CD4-positive, CD25-positive, alpha-beta regulatory T cell (primary cell): Measurements from ENCODE around the gene JPT2. TPM values are rescaled to one million over a fixed set of nuclear protein-coding genes. Genes with fewer than 3 reads are reported as not detected.

Source experiments
- ATAC-seq, 2 donors: fragments of 150-1000 bp; cut with Tn5 transposase; one replicate each; pipeline ENCODE4 v1.10.0; 2021; ENCODE audit warnings: low read depth in 2 of 2, moderate number of reproducible peaks in 2 of 2, moderate library complexity in 1 of 2
- DNase-seq, 3 donors: peaks; one replicate each; pipeline versions ENCODE4 v3.0.0 to v3.0.0-alpha.2; 2012 to 2022; ENCODE audit warnings: mixed read lengths in 1 of 3
- H3K27ac ChIP-seq: one replicate; pipeline ENCODE4 v1.7.0; 2013; ENCODE audit warnings: mild to moderate bottlenecking, low read length; ENCODE audit not compliant: insufficient read depth, poor library complexity, severe bottlenecking
- H3K27me3 ChIP-seq: one replicate; pipeline ENCODE4 v1.7.0; 2013; ENCODE audit warnings: low read length; ENCODE audit not compliant: control insufficient read depth, insufficient read depth
- H3K36me3 ChIP-seq: one replicate; pipeline ENCODE4 v1.7.0; 2013; ENCODE audit warnings: mild to moderate bottlenecking, low read length, moderate library complexity; ENCODE audit not compliant: control insufficient read depth, insufficient read depth
- H3K4me1 ChIP-seq: 2 replicates; pipeline ENCODE4 v1.7.0; 2013; ENCODE audit warnings: mild to moderate bottlenecking, low read length; ENCODE audit not compliant: insufficient read depth, control insufficient read depth, poor library complexity, severe bottlenecking
- H3K4me3 ChIP-seq: one replicate; pipeline ENCODE4 v1.7.0; 2013; ENCODE audit warnings: low read depth, mild to moderate bottlenecking, low read length, moderate library complexity
- H3K9me3 ChIP-seq, 2 experiments: 1 replicate in 1 of 2; 2 replicates in 1 of 2; pipeline ENCODE4 v1.7.0; 2013; ENCODE audit warnings: low read length in 2 of 2, mild to moderate bottlenecking in 1 of 2, moderate library complexity in 1 of 2; ENCODE audit not compliant: control insufficient read depth in 2 of 2
- H3K27ac Mint-ChIP-seq, 3 donors: one replicate each; pipeline ENCODE4 v1.8.0; 2020 to 2022; ENCODE audit warnings: mild to moderate bottlenecking in 3 of 3, mixed read lengths in 3 of 3, moderate library complexity in 2 of 3
- H3K27me3 Mint-ChIP-seq: one replicate; pipeline ENCODE4 v1.8.0; 2022; ENCODE audit warnings: mild to moderate bottlenecking, mixed read lengths
- H3K36me3 Mint-ChIP-seq: one replicate; pipeline ENCODE4 v1.8.0; 2020; ENCODE audit warnings: mixed read lengths
- H3K4me1 Mint-ChIP-seq, 4 donors: one replicate each; pipeline ENCODE4 v1.8.0; 2020 to 2022; ENCODE audit warnings: mixed read lengths in 4 of 4, mild to moderate bottlenecking in 1 of 4
- H3K4me3 Mint-ChIP-seq, 4 donors: one replicate each; pipeline ENCODE4 v1.8.0; 2020 to 2022; ENCODE audit warnings: mild to moderate bottlenecking in 4 of 4, mixed read lengths in 4 of 4, moderate library complexity in 3 of 4
- H3K9me3 Mint-ChIP-seq, 7 donors: one replicate each; pipeline ENCODE4 v1.8.0; 2020 to 2022; ENCODE audit warnings: mixed read lengths in 7 of 7, mild to moderate bottlenecking in 3 of 7, moderate library complexity in 2 of 7
- polyA plus RNA-seq, 4 donors: library from polyadenylated mRNA; unstranded; fragments of 300-500 nt; fragmentation: Illumina TruSeq; gene quantifications; one replicate each; pipeline ENCODE4 v1.2.3, GENCODE V29; 2021
- total RNA-seq: library from RNA; stranded (reverse); gene quantifications from one replicate; pipeline ENCODE4 v1.2.3, GENCODE V29; 2022

Gene JPT2
- total and polyA plus RNA-seq, 5 donors from 2014 or later = 9.7 to 13.9 (median 10.5) TPM

- peaks cover 29% of the 10 kb centered on the region for H3K36me3 Mint-ChIP-seq
Measured at GRCh38 chr16:1653023-1653422, 25.1 kb upstream of the JPT2 start.

GRCh38 chr16:1654505-1655268 is 23.4 kb upstream of the JPT2 start:
- DNase-seq = no peak
- no peaks in the 10 kb centered on the region for H3K4me1 ChIP-seq
- H3K9me3 ChIP-seq = no peaks in the 10 kb centered on the region
- peaks cover 29% of the 10 kb centered on the region for H3K36me3 Mint-ChIP-seq
- no peaks in the 10 kb centered on the region for H3K9me3 Mint-ChIP-seq
- no peak overlapping the region for H3K4me3 ChIP-seq
- H3K27me3 Mint-ChIP-seq = no peaks in the 10 kb centered on the region
- peak overlapping the region in 1 of 4 donors; percentile 55 for H3K4me3 Mint-ChIP-seq
- no peak for ATAC-seq
- peaks cover 5 to 12% (median 6%) of the 10 kb centered on the region in 4 donors for H3K4me1 Mint-ChIP-seq
- H3K27ac Mint-ChIP-seq = peak overlapping the region in 2 of 3 donors; percentile 38 to 67
- H3K27ac ChIP-seq = no peak overlapping the region
- H3K27me3 ChIP-seq = no peaks in the 10 kb centered on the region
- peaks cover 23% of the 10 kb centered on the region for H3K36me3 ChIP-seq

More at GRCh38 chr16:1653023-1653422, 25.1 kb upstream of the JPT2 start:
- H3K4me1 ChIP-seq = no peaks in the 10 kb centered on the region
- H3K9me3 ChIP-seq = no peaks in the 10 kb centered on the region
- H3K27me3 Mint-ChIP-seq = no peaks in the 10 kb centered on the region
- DNase-seq = no peak
- H3K27ac ChIP-seq = no peak overlapping the region
- no peaks in the 10 kb centered on the region for H3K27me3 ChIP-seq
- H3K36me3 ChIP-seq = peaks cover 23% of the 10 kb centered on the region
- H3K4me3 Mint-ChIP-seq = no peak overlapping the region
- no peaks in the 10 kb centered on the region for H3K9me3 Mint-ChIP-seq
- no peak overlapping the region for H3K4me3 ChIP-seq
- ATAC-seq = no peak
- H3K27ac Mint-ChIP-seq = no peak overlapping the region
- peaks cover 5 to 12% (median 6%) of the 10 kb centered on the region in 4 donors for H3K4me1 Mint-ChIP-seq

DNA sequence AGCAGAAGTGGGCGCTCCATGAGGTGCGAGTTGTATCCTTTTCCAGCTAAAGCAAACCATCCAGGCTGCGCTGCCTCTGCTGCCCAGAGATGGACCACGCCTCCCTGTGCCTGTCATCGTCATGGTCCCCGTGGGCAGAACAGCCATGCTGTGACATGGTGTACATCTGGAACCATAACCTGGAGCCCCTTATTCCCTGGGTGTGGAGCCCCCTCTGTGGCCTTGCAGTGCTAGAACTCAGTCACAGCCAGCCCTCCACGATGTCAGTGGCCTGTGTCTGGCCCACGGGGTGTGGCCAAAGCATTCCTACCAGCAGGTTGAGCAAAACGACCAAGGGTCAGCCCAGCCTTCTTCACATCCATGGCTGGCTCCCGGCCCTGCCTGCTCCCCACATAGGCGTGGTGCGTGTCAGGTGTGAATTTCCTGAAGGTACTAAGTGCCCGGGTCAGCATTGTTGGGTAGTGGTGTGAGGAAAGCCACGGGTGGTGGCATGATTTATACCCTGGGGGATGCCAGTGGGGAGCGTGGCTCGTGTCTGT is 22.7 kb upstream of the JPT2 start:
- Mint-ChIP-seq H3K27ac (no peak overlapping the region), H3K27me3 (no peaks in the 10 kb centered on the region), H3K4me3 (peak overlapping the region in 1 of 4 donors; percentile 16), H3K9me3 (no peaks in the 10 kb centered on the region), H3K36me3 (peaks cover 30% of the 10 kb centered on the region), H3K4me1 (peaks cover 4 to 10% (median 5%) of the 10 kb centered on the region in 4 donors)
- H3K4me3 ChIP-seq = no peak overlapping the region
- H3K4me1 ChIP-seq = no peaks in the 10 kb centered on the region
- no peaks in the 10 kb centered on the region for H3K9me3 ChIP-seq
- H3K27me3 ChIP-seq = no peaks in the 10 kb centered on the region
- no peak overlapping the region for H3K27ac ChIP-seq
- ATAC-seq = no peak
- H3K36me3 ChIP-seq = peaks cover 27% of the 10 kb centered on the region
- no peak for DNase-seq

DNA sequence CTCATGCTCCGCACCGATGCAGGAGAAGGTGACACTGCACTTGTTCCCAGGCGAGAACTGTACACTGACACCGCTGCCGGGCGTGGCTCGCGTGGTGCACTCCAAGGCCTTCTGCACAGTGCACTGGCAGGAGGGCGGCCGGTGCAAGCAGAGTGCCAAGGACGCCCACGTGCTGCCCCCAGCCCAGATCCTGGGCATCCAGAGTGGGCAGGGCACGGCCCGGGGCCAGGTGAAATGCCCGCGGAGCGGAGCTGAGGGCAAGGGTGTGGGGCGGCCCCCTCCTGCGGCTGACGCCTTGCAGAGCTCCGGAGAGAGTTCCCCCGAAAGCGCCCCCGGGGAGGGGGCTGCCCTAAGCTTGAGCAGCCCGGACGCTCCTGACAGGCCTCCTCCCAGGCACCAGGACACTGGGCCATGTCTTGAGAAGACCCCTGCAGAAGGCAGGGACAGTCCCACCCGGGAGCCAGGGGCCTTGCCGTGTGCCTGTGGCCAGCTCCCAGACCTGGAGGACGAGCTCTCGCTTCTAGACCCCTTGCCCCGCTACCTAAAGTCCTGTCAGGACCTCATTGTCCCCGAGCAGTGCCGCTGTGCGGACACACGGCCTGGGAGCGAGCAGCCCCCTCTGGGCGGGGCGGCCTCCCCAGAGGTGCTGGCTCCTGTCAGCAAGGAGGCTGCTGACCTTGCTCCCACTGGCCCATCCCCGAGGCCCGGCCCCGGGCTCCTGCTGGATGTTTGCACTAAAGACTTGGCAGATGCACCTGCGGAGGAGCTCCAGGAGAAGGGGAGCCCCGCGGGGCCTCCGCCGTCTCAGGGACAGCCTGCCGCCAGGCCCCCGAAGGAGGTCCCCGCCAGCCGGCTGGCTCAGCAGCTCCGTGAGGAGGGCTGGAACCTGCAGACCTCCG is 21.9 kb upstream of the JPT2 start:
- no peak for ATAC-seq
- Mint-ChIP-seq H3K4me3 (no peak overlapping the region), H3K27ac (no peak overlapping the region), H3K36me3 (peaks cover 27% of the 10 kb centered on the region), H3K27me3 (no peaks in the 10 kb centered on the region), H3K9me3 (no peaks in the 10 kb centered on the region), H3K4me1 (peaks cover 0 to 6% (median 2%) of the 10 kb centered on the region in 4 donors)
- Histone ChIP-seq H3K27me3 (no peaks in the 10 kb centered on the region), H3K9me3 (no peaks in the 10 kb centered on the region), H3K4me1 (no peaks in the 10 kb centered on the region), H3K27ac (no peak overlapping the region), H3K36me3 (peaks cover 28% of the 10 kb centered on the region), H3K4me3 (no peak overlapping the region)
- DNase-seq = no peak

DNA sequence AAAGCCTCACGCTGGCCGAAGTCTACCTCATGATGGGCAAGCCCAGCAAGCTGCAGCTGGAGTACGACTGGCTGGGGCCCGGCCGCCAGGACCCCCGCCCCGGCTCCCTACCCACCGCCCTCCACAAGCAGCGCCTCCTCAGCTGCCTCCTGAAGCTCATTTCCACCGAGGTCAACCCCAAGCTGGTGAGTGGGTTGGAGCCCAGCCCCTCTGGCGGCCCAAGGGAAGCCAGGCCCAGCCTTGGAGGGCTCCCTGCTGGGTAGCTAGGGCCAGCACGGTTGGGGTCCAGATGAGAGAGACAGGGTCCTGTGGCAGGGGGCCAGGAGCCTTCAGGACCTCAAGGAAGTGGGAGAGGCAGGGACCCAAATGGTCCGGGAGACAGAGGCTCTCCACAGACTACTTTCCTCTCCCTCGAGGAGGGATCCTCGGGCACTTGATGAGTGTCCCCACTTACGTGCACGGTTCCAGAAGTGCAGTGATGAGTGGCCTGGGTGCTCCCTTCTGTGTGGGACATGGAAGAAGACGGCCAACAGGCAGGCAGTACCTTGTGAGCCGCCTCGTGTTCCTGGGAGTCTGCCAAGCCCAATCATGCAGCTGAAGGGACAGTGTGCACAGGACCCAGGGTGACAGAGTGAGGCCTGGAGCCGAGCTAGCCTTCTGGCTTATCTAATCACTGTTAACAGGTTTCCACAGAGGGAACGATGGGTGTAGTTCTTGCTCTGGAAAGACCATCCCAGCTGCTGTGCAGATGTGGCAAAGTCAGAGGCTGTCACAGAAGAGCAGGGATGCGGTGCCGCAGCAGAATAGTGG is 21.1 kb upstream of the JPT2 start:
- no peaks in the 10 kb centered on the region for H3K9me3 Mint-ChIP-seq
- Histone ChIP-seq H3K4me1 (no peaks in the 10 kb centered on the region), H3K9me3 (no peaks in the 10 kb centered on the region), H3K27ac (no peak overlapping the region), H3K27me3 (no peaks in the 10 kb centered on the region), H3K36me3 (peaks cover 32% of the 10 kb centered on the region), H3K4me3 (no peak overlapping the region)
- H3K36me3 Mint-ChIP-seq = peaks cover 23% of the 10 kb centered on the region
- DNase-seq (no peak), ATAC-seq (no peak)
- no peak overlapping the region for H3K27ac Mint-ChIP-seq
- no peak overlapping the region for H3K4me3 Mint-ChIP-seq
- no peaks in the 10 kb centered on the region for H3K27me3 Mint-ChIP-seq
- H3K4me1 Mint-ChIP-seq = peaks cover 0 to 6% (median 0%) of the 10 kb centered on the region in 4 donors

- H3K4me3 Mint-ChIP-seq = peak overlapping the region in 1 of 4 donors; percentile 18
- H3K36me3 Mint-ChIP-seq = peaks cover 26% of the 10 kb centered on the region
- Histone ChIP-seq H3K36me3 (peaks cover 35% of the 10 kb centered on the region), H3K4me3 (no peak overlapping the region), H3K4me1 (no peaks in the 10 kb centered on the region), H3K9me3 (no peaks in the 10 kb centered on the region), H3K27ac (no peak overlapping the region), H3K27me3 (no peaks in the 10 kb centered on the region)
- ATAC-seq = no peak
- no peak for DNase-seq
- H3K27me3 Mint-ChIP-seq = no peaks in the 10 kb centered on the region
- H3K9me3 Mint-ChIP-seq = no peaks in the 10 kb centered on the region
- H3K27ac Mint-ChIP-seq = peak overlapping the region in 1 of 3 donors; percentile 80
- H3K4me1 Mint-ChIP-seq = peaks cover 0 to 6% (median 0%) of the 10 kb centered on the region in 4 donors
Measured at GRCh38 chr16:1657841-1658240, 20.2 kb upstream of the JPT2 start.

DNA sequence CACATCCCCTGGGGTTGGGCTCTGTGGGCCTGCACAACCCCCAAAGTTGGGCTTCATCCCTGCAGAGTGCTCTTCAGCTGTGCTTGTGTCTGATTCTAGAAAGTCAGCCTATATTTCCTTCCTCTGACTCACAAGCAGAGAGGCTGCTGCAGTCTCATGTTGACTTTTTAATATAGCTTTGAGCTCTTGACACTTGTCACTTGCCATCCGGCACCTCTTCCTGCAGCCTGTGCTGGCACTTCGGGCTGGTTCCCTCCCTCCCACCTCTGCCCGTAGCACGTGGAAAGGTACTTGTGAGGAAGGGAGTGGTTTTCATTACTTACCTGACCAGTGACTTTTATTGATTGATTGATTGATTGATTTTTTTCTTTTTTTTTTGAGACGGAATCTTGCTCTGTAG is 19.0 kb upstream of the JPT2 start:
- peaks cover 0 to 6% (median 0%) of the 10 kb centered on the region in 4 donors for H3K4me1 Mint-ChIP-seq
- Histone ChIP-seq H3K4me1 (no peaks in the 10 kb centered on the region), H3K4me3 (no peak overlapping the region), H3K27me3 (no peaks in the 10 kb centered on the region), H3K36me3 (peaks cover 42% of the 10 kb centered on the region), H3K27ac (no peak overlapping the region), H3K9me3 (no peaks in the 10 kb centered on the region)
- H3K36me3 Mint-ChIP-seq = peaks cover 36% of the 10 kb centered on the region
- H3K27ac Mint-ChIP-seq = no peak overlapping the region
- no peaks in the 10 kb centered on the region for H3K9me3 Mint-ChIP-seq
- DNase-seq (no peak), ATAC-seq (no peak)
- H3K4me3 Mint-ChIP-seq = no peak overlapping the region
- no peaks in the 10 kb centered on the region for H3K27me3 Mint-ChIP-seq
